KOPT-K1 (cell line): Measurements from ENCODE around the gene CLTB.

ENCODE experiments used
- H3K27ac ChIP-seq: fragments of 200-600 bp; sonication (generic); 2 replicates; pipeline ENCODE4 v1.5.1; 2016; ENCODE audit warnings: antibody characterized with exemption, mild to moderate bottlenecking, low read depth, low read length; ENCODE audit not compliant: poor library complexity, severe bottlenecking
- H3K36me3 ChIP-seq: fragments of 200-600 bp; sonication (generic); 2 replicates; pipeline ENCODE4 v1.5.1; 2017; ENCODE audit warnings: antibody characterized with exemption, mild to moderate bottlenecking, low read length, moderate library complexity; ENCODE audit not compliant: insufficient read depth
- H3K9me3 ChIP-seq: fragments of 200-600 bp; sonication (generic); 2 replicates; pipeline ENCODE4 v1.5.1; 2017; ENCODE audit warnings: antibody characterized with exemption, low read length, mild to moderate bottlenecking; ENCODE audit not compliant: insufficient read depth, poor library complexity, severe bottlenecking

The CLTB gene

DNA sequence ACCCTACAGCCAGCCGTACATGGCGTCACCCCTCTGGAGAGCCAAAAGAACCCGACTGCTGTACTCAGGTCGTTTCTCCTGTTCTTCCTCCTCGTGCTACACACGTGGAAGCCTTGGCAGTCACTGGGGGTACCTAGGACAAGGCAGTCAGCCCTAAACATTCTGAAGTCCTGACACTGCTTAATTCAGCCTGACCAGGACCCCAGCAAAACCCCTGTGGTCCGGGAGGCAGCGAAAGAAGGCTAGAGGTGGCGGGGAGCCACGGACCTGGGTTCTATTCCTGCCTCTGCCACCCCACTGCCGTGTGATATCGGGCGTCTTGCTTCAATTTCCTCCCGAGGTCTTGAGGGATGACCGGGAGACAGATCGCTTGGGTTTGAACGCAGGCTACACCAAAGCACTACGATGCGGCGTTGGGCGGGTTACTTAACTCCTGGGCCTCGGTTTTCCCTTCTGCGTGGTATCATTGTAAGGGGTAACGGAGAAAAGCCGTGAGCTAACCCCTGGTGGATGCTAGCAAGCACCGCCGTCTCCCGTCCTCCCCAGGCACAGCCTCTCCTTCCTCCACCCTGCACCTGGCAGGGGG is 51.5 kb downstream of the CLTB start:
- Histone ChIP-seq H3K9me3 (no peaks in the 10 kb centered on the region), H3K36me3 (peaks cover under 1% of the 10 kb centered on the region; the same call in 1 of the 2 replicates), H3K27ac (no peak overlapping the region)

- H3K27ac ChIP-seq: peak overlapping the region; percentile 72
- no peaks in the 10 kb centered on the region for H3K9me3 ChIP-seq
- peaks cover 24% of the 10 kb centered on the region for H3K36me3 ChIP-seq
Observed at GRCh38 chr5:176362233-176362490, 54.2 kb downstream of the CLTB start.

DNA sequence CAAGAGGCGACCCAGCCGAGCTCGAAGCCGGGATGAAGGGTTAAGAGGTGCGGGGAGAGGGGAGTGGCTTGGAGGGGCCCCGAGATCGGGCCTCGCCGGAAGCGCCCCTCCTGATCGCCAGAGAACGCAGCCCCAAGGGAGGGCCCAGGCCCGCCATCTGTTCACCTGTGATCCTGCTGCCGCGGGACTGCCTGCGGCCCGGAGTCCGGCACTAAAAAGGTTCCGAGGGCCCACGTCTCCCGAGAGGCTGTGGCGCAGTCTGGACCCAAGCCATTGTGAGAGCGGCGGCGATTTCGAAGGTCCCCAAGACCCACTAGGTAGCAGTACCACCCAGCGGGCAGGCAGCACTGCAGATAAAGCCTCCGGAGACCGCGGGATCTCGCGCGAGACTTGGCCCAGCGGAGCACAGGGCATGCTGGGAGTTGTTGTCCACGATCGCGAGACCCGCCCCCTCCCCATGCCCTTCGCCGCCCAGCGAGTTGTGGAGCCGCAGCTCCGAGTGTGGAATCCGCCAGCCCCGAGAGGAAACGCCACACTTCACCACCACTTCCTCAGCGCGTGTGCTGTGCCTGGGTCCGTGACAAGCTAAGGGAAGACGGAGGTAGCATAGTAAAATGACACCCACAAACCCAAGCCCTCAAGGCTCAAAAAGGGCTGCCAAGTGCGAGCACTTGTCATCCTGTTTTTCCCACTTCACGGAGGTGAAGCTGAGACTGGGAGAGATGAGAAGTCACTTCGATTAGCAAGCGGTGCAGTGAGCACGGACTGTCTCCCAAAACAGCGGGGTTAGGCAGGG is 54.7 kb downstream of the CLTB start, which contains the start of gene KIAA1191:
TSS of gene KIAA1191 (minus strand) at position 328 of the 796 bp plus-strand sequence. CDS start 2,256 bp downstream, outside the sequence.
- Histone ChIP-seq H3K27ac (peak within 1 kb of the TSS; percentile 72), H3K9me3 (no peaks in the 10 kb centered on the region), H3K36me3 (peaks cover 29% of the 10 kb centered on the region)

GRCh38 chr5:176360894-176361436 is 55.4 kb downstream of the CLTB start:
- Histone ChIP-seq H3K9me3 (no peaks in the 10 kb centered on the region), H3K36me3 (peaks cover 36% of the 10 kb centered on the region), H3K27ac (peak overlapping the region; percentile 72)

DNA sequence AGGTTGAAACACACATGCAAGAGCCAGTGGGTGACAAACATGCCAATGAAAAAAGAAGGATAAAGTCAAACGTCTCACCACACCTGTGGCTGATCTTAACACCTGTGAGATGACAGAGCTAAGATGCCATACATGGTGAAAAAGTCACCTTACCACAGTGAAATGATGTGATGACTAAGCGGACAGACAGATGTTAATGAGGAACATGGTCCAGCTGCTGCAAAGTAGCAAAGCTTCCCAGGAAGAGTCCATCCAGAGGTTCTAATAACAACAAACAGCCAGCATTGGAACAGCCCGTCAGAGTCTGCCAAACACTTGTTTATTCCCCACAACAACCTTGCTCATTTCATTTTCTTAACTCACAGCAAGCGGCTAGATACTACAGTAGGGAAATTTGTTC is 56.7 kb downstream of the CLTB start:
- no peaks in the 10 kb centered on the region for H3K9me3 ChIP-seq
- H3K27ac ChIP-seq: no peak overlapping the region
- peaks cover 49% of the 10 kb centered on the region for H3K36me3 ChIP-seq

DNA sequence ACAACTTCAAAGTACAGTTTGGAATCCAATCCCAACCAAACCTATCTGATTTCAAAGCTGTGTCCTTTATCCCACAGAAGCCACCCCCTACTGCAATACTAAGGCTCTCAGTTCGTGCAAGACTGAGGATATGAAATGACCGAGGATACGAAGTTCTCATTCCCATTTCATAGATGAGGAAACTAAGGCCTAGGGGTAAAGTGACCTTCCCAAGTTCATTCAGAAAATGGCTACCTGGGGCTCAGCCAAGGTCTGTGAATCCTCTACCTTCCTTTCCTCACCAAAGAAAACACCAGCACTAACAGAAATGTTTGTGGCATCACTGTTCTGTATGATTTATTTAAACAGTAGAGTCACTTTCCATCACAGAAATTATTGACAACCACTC is 60.2 kb downstream of the CLTB start:
- Histone ChIP-seq H3K27ac (no peak overlapping the region), H3K9me3 (no peaks in the 10 kb centered on the region), H3K36me3 (peaks cover 84% of the 10 kb centered on the region)

DNA sequence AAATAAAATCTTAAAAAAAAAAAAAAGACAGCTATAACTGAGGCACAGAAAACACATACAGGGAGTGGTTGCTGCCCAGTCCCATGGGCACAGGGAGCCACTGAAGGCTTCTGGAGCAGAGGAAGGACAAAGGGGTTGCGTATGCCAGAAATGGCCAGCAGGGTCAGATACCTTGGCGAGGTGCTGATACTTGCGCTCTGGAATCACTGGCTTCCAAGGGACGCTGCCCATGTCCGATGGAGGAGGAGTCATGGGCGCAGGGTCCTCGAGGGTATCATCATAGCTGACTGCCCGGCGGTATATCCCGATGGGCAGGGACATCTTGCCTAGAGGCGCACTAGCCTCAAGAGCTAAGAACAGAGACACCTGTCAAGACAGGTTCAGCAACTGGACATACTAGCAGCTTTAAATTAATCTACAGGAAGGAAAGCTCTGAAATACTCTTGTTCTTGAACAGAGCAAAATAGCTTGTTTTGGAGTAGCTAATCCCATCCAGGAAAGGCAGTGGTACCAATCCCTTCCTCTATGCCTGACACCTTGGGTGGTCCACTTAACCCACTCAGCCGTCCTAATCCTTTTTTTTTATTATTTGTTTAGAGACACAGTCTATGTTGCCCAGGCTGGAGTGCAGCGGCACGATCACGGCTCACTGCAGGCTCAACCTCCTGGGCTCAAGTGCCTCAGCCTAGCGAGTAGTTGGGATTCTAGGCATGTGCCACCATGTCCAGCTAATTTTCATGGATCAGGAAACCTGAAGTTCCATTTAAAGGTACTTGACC is 60.8 kb downstream of the CLTB start:
- Histone ChIP-seq H3K27ac (no peak overlapping the region), H3K9me3 (no peaks in the 10 kb centered on the region), H3K36me3 (peaks cover 90% of the 10 kb centered on the region)

- peaks cover 100% of the 10 kb centered on the region for H3K36me3 ChIP-seq
- H3K27ac ChIP-seq: no peak overlapping the region
- H3K9me3 ChIP-seq: no peaks in the 10 kb centered on the region
Observed at GRCh38 chr5:176353533-176353932, 62.8 kb downstream of the CLTB start.

DNA sequence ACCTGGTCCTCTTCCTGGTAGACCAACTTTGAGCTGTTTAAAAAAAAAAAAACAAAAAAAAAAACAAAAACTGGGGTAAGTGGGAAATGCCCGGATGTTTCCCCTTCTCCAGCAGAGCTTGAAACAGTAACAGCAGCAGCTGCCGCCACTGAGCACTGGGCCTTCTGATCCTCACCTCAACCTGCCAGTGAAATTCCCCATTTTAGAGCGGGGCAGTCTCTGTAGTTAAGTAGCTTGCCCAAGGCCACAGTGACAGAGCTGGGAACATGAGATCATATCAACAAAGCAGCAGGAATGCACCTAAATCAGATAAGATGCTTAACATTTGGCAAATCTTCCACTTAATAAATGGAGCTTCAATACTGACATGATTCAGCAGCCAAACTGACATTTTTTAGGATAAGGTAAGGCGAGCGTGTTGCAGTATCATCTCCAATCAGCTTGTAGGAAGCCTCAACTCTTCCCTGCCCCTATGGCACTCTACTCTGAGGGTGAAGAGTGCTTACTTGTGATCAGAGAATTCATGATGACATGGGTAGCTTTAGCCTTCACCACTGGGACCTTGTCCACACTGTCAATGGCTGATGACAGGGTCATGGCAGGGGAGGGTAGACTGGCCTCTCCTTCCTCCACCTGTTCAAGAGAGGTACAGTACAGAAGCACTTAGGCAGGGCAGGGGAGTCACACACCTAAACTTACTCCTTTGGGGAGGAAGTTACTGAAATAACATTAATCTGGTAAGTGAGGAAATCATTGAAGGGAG is 64.0 kb downstream of the CLTB start:
- Histone ChIP-seq H3K27ac (no peak overlapping the region), H3K36me3 (peaks cover 100% of the 10 kb centered on the region)

DNA sequence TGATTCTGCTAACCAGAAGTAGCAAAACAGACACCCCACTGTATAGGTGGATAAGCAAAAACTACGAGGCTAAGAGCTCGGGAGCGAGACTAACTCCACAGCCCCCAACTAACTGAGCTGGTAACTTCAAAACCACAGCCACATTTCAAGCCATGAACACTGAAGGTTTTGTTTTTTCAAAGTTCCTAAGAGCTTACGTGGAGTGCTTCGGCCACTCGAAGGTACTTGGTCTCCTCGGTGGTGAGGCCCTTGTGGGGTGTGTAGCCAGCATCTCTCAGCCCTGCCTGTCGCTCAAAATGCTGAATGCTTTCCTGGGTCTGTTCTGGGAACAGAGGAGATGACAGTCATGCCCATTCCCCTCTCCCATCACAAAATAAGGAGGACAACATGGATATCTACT is 65.9 kb downstream of the CLTB start:
- Histone ChIP-seq H3K36me3 (peaks cover 100% of the 10 kb centered on the region), H3K27ac (no peak overlapping the region), H3K9me3 (no peaks in the 10 kb centered on the region)

More for the DNA sequence above, 64.0 kb downstream of the CLTB start:
- H3K9me3 ChIP-seq: no peaks in the 10 kb centered on the region

DNA sequence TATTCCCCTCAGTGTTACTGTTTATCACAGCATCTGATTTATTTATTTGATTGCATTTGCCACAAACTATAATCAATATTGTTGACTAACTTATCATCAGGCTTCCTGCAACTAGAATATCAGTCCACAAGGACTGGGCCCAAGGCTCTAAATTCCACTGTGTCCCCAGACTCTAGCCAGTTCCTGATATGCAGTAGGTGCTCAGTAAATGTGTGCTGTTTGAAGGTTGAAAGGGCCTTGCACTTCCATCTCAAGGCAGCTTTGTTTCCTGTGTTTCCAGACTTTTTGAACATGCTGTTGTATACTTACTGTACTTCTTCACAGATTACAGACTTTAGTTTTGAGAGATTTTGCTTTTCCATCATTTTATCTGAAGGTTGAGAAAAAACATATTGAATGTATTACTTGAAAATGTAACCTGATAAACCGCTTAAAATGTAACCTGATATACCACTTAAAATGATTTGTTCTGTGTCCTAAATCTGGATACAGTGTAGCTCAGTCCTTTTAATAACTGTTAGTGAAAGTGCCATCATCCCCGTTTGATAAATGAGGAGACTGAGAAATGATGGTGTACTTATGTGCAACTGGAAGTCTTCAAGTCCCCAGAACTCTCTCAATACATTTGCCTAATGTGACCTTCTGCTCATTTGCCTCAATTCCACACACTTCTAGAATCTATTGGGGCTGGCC is 73.4 kb downstream of the CLTB start:
- Histone ChIP-seq H3K9me3 (no peaks in the 10 kb centered on the region), H3K27ac (no peak overlapping the region), H3K36me3 (peaks cover 46% of the 10 kb centered on the region)
